SU-DHL-6 (cell line): ENCODE results near the gene ANKH.
"Not testable (repeated sequence)": the region's sequence is repeated elsewhere in the genome, so short reads cannot be mapped to it uniquely, and the experiment has no call there.

Experiments
- H2AFZ ChIP-seq: fragments of 200-600 bp; sonication (generic); 2 replicates; pipeline ENCODE4 v1.6.1; 2014; ENCODE audit warnings: low read depth, mild to moderate bottlenecking, moderate library complexity, mixed read lengths, antibody characterized with exemption, low read length; ENCODE audit not compliant: severe bottlenecking
- H3F3A ChIP-seq: fragments of 200-600 bp; shearing (Covaris generic); 2 replicates; pipeline ENCODE4 v1.6.0; 2016; ENCODE audit warnings: antibody characterized with exemption, mild to moderate bottlenecking; ENCODE audit not compliant: insufficient read depth
- H3K27ac ChIP-seq: fragments of 200-600 bp; sonication (generic); 2 replicates; pipeline ENCODE4 v1.5.1; 2016; ENCODE audit warnings: low read depth, mild to moderate bottlenecking, low read length, moderate library complexity, mixed read lengths
- H3K27me3 ChIP-seq: fragments of 200-600 bp; sonication (generic), shearing (Covaris generic); 2 replicates; pipeline ENCODE4 v1.6.0; 2014; ENCODE audit warnings: mild to moderate bottlenecking, low read length
- H3K36me3 ChIP-seq: fragments of 200-600 bp; sonication (generic); 2 replicates; pipeline ENCODE4 v1.6.1; 2014; ENCODE audit warnings: mild to moderate bottlenecking, low read length, mixed read lengths
- H3K4me2 ChIP-seq: fragments of 300-600, 200-600 bp; shearing (Covaris generic), sonication (generic); 2 replicates; pipeline ENCODE4 v1.6.0; 2014; ENCODE audit warnings: low read length, low read depth, mild to moderate bottlenecking; ENCODE audit not compliant: poor library complexity, severe bottlenecking
- H3K4me3 ChIP-seq: fragments of 200-600 bp; sonication (generic); 2 replicates; pipeline ENCODE4 v1.5.1; 2014; ENCODE audit warnings: antibody characterized with exemption, low read length, mild to moderate bottlenecking, mixed read lengths; ENCODE audit not compliant: insufficient read depth, poor library complexity, severe bottlenecking
- H3K79me2 ChIP-seq: fragments of 200-600 bp; sonication (generic); 2 replicates; pipeline ENCODE4 v1.6.1; 2014; ENCODE audit warnings: mild to moderate bottlenecking, low read length, moderate library complexity; ENCODE audit not compliant: insufficient read depth
- H3K9ac ChIP-seq: fragments of 200-600 bp; sonication (generic); 2 replicates; pipeline ENCODE4 v1.7.0; 2014; ENCODE audit warnings: mild to moderate bottlenecking, low read length
- H3K9me2 ChIP-seq: fragments of 200-600 bp; sonication (generic); replicated peaks from 2 replicates; pipeline ENCODE4 v1.6.1; 2014; ENCODE audit warnings: low read length; ENCODE audit not compliant: insufficient read depth
- H3K9me3 ChIP-seq: fragments of 200-600 bp; sonication (generic); 2 replicates; pipeline ENCODE4 v1.6.1; 2014; ENCODE audit warnings: low read length, mixed read lengths; ENCODE audit not compliant: insufficient read depth
- H4K20me1 ChIP-seq: fragments of 200-600 bp; sonication (generic); 2 replicates; pipeline ENCODE4 v1.6.1; 2014; ENCODE audit warnings: low read depth, mild to moderate bottlenecking, antibody characterized with exemption, low read length, moderate library complexity, mixed read lengths
- EZH2phosphoT487 ChIP-seq: fragments of 200-600 bp; sonication (generic), shearing (Covaris generic); conservative IDR thresholded peaks from 2 replicates; pipeline ENCODE4 v1.6.1; 2018; ENCODE audit warnings: mild to moderate bottlenecking, antibody characterized with exemption, low read length, moderate library complexity, mixed read lengths
- TF ChIP-seq, protein P1 (sequence below): fragments of 200-600 bp; sonication (generic); IDR thresholded peaks from one replicate; pipeline ENCODE4 v1.5.1; 2017; ENCODE audit warnings: antibody characterized with exemption, mild to moderate bottlenecking, low read length, moderate library complexity; ENCODE audit not compliant: insufficient read depth, poor library complexity, severe bottlenecking

The ANKH gene

DNA sequence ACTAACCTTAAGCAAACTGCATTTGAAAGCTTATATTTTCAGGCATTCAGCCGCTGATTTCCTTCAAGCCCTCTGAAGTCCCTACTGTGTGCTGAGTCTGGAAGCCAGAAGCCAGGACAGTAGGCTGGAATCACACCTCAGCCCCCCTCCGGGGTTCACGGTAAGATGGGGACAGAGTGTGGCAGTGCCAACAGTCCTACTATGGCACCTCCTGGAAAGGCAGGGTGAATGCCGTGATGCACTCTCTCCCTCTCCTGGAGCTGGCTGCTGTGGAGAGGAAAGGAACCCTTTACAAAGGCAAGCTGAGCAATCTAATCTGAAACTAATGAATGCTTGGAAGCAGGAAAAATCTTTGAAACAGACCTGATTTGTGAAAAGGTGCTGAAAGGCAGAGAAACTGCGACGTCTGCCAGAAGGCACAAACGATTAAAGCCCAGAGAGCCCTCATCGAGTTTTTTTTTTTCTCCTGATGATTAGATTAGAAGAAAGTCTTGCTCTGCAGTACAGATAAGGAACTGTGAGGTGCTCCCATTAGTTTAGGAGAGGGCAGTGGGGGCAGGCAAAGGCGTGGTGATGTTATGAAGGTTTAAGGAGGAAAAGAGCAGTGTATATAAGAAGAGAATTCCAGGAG, 21.0 kb downstream of the ANKH start:
- Histone ChIP-seq H2AFZ (no peak overlapping the region), H3K9me2 (no peaks in the 10 kb centered on the region), H4K20me1 (peaks cover 18% of the 10 kb centered on the region; the same call in 1 of the 2 replicates), H3K4me2 (no peak overlapping the region), H3K9ac (no peak overlapping the region), H3K27me3 (no peaks in the 10 kb centered on the region), H3K9me3 (no peaks in the 10 kb centered on the region), H3F3A (no peaks in the 10 kb centered on the region), H3K79me2 (peaks cover 86% of the 10 kb centered on the region), H3K27ac (no peak overlapping the region), H3K36me3 (peaks cover 3% of the 10 kb centered on the region; the same call in 1 of the 2 replicates), H3K4me3 (no peak overlapping the region)
- TF ChIP-seq, protein P1, sequence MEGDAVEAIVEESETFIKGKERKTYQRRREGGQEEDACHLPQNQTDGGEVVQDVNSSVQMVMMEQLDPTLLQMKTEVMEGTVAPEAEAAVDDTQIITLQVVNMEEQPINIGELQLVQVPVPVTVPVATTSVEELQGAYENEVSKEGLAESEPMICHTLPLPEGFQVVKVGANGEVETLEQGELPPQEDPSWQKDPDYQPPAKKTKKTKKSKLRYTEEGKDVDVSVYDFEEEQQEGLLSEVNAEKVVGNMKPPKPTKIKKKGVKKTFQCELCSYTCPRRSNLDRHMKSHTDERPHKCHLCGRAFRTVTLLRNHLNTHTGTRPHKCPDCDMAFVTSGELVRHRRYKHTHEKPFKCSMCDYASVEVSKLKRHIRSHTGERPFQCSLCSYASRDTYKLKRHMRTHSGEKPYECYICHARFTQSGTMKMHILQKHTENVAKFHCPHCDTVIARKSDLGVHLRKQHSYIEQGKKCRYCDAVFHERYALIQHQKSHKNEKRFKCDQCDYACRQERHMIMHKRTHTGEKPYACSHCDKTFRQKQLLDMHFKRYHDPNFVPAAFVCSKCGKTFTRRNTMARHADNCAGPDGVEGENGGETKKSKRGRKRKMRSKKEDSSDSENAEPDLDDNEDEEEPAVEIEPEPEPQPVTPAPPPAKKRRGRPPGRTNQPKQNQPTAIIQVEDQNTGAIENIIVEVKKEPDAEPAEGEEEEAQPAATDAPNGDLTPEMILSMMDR = no peak
- TF ChIP-seq EZH2phosphoT487 = no peak

DNA sequence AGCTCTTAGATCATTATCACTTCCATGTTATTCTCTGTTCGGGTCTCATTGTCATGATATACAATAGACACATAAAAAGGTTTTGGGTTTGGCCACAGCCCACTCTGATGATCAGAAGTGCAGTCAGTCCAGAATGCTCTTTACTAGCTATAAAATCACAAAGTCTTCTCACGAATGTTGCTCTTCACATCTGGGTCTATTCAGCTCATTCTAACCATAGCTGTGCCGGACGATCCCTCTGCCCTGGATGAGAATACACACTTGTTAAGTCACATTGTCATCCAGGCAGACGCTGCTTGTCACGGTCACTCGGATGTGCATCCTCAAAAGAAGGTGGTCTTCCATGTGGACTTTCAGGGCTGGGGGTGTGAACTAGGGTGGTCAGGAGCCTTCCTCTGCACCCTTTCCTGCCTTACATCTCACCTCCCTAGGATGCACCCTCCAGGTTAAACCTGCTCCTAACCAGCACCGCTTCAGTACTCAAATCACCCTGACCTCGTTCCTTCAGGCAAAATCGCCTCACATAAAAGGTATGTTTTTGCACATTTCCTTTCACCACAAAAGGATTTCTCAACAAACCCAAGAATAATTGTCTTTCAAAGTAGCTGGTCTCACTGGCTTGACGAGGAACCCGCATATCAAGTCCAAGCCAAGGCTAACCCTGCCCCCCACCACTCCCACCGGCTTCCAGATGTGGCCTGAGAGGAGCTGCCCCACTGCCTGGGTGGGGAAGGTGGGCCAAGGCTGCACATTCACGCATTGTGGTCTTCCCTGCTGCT, 21.9 kb downstream of the ANKH start:
- Histone ChIP-seq H3K27me3 (no peaks in the 10 kb centered on the region), H4K20me1 (peaks cover 10% of the 10 kb centered on the region; the same call in 1 of the 2 replicates), H3K9ac (no peak overlapping the region), H3K4me3 (no peak overlapping the region), H3F3A (no peaks in the 10 kb centered on the region), H3K36me3 (peaks cover 3% of the 10 kb centered on the region; the same call in 1 of the 2 replicates), H3K79me2 (peaks cover 83% of the 10 kb centered on the region), H3K4me2 (no peak overlapping the region), H2AFZ (no peak overlapping the region), H3K9me3 (no peaks in the 10 kb centered on the region), H3K9me2 (no peaks in the 10 kb centered on the region), H3K27ac (no peak overlapping the region)
- TF ChIP-seq, protein P1 = no peak

DNA sequence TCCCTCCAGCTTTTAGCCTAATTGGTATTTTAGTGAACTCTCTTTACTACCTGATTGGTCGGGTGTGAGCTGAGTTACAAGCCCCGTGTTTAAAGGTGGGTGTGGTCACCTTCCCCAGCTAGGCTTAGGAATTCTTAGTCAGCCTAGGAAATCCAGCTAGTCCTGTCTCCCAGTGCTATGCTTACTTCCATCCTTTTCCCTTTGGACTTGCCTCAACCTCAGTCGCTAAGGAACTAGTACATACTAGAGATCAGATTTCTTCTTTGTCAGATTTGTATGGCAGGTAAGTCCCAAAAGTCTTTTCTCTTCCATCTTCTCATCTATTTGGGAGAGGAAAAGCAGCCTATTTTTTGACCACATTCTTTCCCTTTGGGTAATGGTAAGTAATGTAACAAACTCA, 22.6 kb downstream of the ANKH start:
- H3K36me3 ChIP-seq, H3K9me2 ChIP-seq, H4K20me1 ChIP-seq, H3K27me3 ChIP-seq, H3F3A ChIP-seq, H3K9ac ChIP-seq, H2AFZ ChIP-seq, H3K9me3 ChIP-seq, H3K4me2 ChIP-seq, H3K27ac ChIP-seq, H3K4me3 ChIP-seq: not testable (repeated sequence)
- H3K79me2 ChIP-seq = peaks cover 83% of the 10 kb centered on the region

DNA sequence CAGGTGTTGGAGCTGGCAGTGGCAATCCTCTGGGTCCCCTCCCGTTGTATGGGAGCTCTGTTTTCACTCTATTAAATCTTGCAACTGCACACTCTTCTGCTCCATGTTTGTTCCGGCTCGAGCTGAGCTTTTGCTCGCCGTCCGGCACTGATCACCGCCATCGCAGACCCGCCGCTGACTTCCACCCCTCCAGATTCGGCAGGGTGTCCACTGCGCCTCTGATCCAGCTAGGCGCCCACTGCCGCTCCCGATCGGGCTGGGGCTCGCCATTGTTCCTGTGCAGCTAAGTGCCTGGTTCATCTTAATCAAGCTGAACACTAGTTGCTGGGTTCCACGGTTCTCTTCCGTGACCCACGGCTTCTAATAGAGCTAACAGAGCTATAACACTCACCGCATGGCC, 23.2 kb downstream of the ANKH start:
- H2AFZ ChIP-seq = no peak overlapping the region

More for the DNA sequence above, 23.2 kb downstream of the ANKH start:
- peaks cover 3% of the 10 kb centered on the region; the same call in 1 of the 2 replicates for H3K36me3 ChIP-seq
- H3K9me3 ChIP-seq = no peaks in the 10 kb centered on the region
- TF ChIP-seq, protein P1 = no peak
- no peak for TF ChIP-seq EZH2phosphoT487
- H3K9ac ChIP-seq = no peak overlapping the region
- no peaks in the 10 kb centered on the region for H3F3A ChIP-seq
- no peak overlapping the region for H3K4me3 ChIP-seq
- H3K4me2 ChIP-seq = no peak overlapping the region
- H3K27me3 ChIP-seq = no peaks in the 10 kb centered on the region
- peaks cover 3% of the 10 kb centered on the region; the same call in 1 of the 2 replicates for H4K20me1 ChIP-seq
- H3K79me2 ChIP-seq = peaks cover 82% of the 10 kb centered on the region
- no peak overlapping the region for H3K27ac ChIP-seq
- no peaks in the 10 kb centered on the region for H3K9me2 ChIP-seq
